Measurements from ENCODE around the gene ZNF710.

The ZNF710 gene

GRCh38 chr15:90040618-90041017 is 39.5 kb downstream of the ZNF710 start:
- DNase-seq, result no peak

GRCh38 chr15:90042356-90042755 is 41.2 kb downstream of the ZNF710 start:
- no peak for DNase-seq

- DNase-seq, result no peak
Measured at GRCh38 chr15:90042766-90043529, 41.8 kb downstream of the ZNF710 start.

GRCh38 chr15:90043530-90044010 is 42.4 kb downstream of the ZNF710 start:
- DNase-seq, result no peak

GRCh38 chr15:90044191-90044590 is 43.1 kb downstream of the ZNF710 start:
- DNase-seq, result no peak

- DNase-seq, result no peak
Measured at GRCh38 chr15:90044916-90045371, 43.8 kb downstream of the ZNF710 start.

- DNase-seq, result no peak
Measured at GRCh38 chr15:90046289-90046688, 45.2 kb downstream of the ZNF710 start.

GRCh38 chr15:90046911-90047392 is 45.8 kb downstream of the ZNF710 start:
- DNase-seq, result no peak

GRCh38 chr15:90047956-90048575 is 46.9 kb downstream of the ZNF710 start:
- DNase-seq, result no peak

GRCh38 chr15:90049030-90049429 is 47.9 kb downstream of the ZNF710 start:
- DNase-seq, result no peak

GRCh38 chr15:90049666-90050604 is 48.8 kb downstream of the ZNF710 start:
- DNase-seq, result no peak

- DNase-seq, result no peak
Measured at GRCh38 chr15:90051874-90052273, 50.8 kb downstream of the ZNF710 start.

- DNase-seq, result no peak
Measured at GRCh38 chr15:90053685-90054466, 52.8 kb downstream of the ZNF710 start.

GRCh38 chr15:90054618-90055097 is 53.5 kb downstream of the ZNF710 start:
- DNase-seq, result no peak

- DNase-seq, result no peak
Measured at GRCh38 chr15:90055182-90055581, 54.1 kb downstream of the ZNF710 start.

- DNase-seq, result no peak
Measured at GRCh38 chr15:90056529-90056928, 55.4 kb downstream of the ZNF710 start.

- no peak for DNase-seq
Measured at GRCh38 chr15:90058308-90058707, 57.2 kb downstream of the ZNF710 start.

GRCh38 chr15:90058775-90059174 is 57.7 kb downstream of the ZNF710 start:
- DNase-seq, result no peak

GRCh38 chr15:90059208-90059985 is 58.3 kb downstream of the ZNF710 start:
- DNase-seq, result no peak

GRCh38 chr15:90060797-90061196 is 59.7 kb downstream of the ZNF710 start:
- DNase-seq, result no peak

GRCh38 chr15:90062023-90062442 is 60.9 kb downstream of the ZNF710 start:
- DNase-seq, result no peak

All from NCI-H1694 treated with DMSO at 0.1 percent for 48 hours (cell line).